Endometrial microvascular endothelial cells (primary cell): ENCODE measurements around the gene NUP214. TPM values are rescaled to one million over a fixed set of nuclear protein-coding genes. Genes with fewer than 3 reads are reported as not detected.

Experiments
- in situ Hi-C: cut with HindIII; loops from 2 replicates; pipeline ENCODE4 v1.10.0; 2017; ENCODE audit warnings: low sequenced_read_pairs, low pct_unique_long_range_greater_than_20kb; ENCODE audit errors: inconsistent ontology term
- total RNA-seq: library from RNA; depleted of rRNA; stranded (reverse); fragments of >200 nt; gene quantifications from one replicate; pipeline ENCODE4 v1.2.3, GENCODE V29; 2015; ENCODE audit errors: inconsistent ontology term

Gene NUP214
- total RNA-seq, 1 donor from 2014 or later = 21.1 TPM

DNA sequence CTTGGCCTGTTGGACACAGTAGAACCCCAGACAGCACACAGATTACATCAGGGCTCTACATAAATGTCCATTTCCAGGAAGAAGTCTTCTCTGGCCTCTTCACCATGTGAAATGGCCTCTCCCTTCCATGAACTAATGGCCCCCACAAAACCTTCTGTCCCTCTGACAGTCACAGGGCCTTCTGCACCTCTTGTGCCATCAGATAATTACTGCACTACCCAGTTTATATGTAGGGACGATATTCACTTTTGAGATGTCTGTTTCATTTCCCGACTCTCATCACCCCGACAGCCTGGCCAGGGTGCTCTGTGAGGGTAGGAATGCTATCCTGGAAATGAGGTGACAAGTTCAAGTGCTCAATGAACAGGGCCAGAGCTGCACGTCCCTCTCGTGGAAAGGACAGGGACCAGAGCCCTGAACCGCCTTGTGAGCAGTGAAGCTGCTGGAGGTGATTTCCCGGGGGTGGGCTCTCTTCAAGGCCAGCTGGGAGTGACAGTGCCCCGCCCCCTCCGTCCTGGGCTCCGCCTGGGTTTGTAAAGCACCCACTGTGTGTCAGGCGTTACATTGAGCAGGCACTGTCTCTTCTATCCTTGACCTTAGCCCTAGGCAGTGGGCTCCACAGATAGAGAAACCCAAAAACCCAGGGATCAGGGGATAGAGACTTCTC, 153.9 kb downstream of the NUP214 start:
- in situ Hi-C loops = no loop called here

DNA sequence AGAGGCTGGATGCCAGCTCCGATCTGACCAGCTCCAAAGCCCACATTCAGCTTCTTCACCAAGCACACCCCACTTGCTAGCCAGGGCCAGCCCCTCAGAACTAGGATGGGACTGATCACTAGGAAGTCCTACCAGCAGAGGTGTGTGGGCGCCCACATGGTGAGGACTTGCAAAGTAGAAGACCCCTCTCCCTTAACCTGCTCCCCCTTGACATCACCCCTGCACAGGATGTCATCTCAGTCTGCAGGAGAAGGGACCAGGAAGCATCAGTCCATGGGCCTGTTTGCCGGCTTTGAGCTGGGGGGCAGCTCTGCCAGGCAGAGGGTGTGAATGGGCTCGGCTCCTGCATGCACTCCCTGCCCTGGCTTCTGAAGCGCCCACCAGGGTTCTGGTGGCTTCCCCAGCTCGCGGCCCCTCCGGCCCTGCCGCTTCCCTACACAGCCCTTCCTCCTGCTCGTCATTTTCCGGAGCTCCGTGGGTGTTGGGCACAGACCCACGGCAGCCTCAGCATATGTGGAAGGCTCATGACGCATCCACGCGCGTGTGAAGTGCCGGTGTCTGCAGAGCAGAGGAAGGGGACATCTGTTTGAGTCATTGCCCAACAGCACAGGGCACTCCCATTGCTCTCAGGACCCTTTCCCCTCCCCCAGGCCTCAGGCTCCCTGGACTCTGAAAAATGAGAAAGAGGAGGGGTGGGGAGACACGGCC, 154.6 kb downstream of the NUP214 start:
- in situ Hi-C loops = no loop called here

DNA sequence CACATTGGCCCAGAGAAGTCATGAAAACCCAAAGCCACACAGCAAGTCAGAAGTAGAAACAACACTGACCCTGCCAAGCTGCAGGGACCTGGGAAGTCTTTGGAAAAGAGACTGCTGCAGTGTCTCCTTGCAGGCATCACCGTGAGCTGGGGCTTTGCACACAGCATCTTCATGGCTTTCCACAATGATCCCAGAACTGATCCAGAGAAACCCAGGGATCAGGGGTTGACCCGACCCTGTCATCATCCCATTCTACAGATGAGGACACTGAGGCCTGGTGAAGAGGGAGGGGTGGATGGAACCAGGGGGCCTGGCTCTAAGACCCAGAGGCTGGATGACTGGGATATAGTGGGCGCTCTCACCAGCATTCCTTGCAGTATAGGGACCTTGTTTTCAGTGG, 155.3 kb downstream of the NUP214 start:
- in situ Hi-C loops = no loop called here

DNA sequence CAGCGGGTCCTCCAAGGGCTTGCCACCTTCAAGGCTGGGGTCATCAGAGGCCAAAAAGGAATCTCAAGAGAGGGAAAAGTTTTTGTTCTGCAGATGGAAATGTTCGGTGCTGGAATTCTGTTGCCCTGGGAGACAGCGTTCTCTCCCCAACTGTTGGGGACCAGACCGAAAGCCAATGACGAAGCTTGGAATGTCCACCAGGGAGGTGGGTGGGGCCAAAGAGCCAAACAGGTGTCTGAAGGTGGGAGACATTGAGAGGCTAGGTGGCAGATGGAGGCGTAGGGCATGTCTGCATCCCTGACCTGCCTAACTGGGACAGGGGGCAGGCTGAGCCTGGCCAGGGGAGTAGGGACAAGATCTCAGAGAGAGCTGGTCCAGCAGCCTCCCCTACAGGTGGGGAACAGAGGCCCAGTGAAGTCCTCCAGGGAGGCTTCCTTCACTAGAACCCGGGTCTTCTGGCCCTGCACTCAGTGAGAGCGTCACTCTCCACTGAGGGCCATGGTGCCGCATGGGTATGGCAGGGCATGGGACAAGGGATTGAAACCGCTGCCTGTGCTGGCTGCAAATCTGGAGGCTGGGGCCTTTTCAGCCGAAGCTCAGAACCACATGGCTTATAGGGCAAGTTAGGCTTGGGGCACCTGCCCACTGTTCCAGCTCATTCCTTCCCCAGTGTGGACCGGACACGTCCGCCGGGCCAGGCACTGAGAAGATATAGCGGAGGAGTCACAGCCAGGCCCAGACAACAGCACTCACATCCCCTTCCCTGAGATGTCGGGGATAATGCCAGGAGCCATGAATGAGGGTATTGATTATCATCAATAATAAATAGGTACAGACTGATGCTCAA, 156.0 kb downstream of the NUP214 start:
- in situ Hi-C loops = no loop called here

DNA sequence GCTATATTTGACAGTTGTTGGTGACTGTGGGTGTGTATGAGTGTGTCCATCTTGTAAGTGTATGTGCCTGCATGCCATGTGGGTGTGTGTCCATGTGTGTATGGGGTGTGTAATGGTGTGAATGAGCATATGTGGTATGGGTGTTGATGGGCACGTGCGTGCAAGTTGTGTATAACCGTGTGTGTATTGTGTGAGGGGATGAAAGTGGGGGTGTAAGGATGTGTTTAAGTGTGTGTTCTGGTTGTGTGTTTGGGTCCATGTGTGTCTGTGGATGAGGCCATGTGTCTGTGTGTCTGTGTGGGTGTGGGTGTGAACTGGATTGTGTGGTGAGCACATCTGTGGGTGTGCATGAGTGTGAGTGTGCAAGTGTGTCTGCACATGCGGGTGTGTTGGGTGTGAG, 156.8 kb downstream of the NUP214 start:
- in situ Hi-C loops = no loop called here

DNA sequence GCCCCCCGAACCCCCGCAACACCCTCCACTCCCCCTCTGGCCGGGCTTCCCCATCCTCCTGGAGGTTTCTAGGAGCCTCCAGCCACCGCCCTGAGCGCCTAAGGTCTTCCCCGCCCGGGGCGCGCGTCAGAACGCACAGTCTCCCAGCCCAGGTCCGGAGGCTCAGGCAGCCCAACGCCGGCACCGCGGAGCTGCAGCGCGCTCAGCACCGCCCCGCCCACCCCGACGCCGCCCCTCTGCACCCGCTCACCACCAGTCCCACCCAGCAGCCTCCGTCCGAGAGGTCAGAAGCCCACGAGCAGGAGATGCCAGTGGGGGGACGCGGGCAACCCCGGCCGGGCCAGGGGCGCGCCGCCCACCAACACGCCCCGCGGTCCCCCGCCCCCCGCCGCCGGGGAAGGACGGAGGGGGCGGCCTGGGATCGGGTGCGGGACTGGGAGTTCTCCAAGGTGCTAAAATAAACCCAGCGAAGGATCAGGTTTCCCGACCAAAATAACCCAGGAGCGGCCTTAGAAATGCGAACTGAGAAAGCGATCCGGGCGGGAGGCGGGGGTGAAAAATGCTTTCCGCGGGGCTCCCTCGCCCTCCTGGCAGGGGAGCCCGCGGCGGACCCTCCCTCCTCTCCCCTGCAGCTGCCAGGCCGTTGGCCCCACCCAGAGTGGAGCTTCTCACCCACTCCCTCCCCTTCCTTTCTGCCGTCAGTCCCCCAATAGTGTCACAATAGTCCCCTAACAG, 157.5 kb downstream of the NUP214 start:
- in situ Hi-C loops = no loop called here

Other genes with a start within 250 kb of the NUP214 start
- not detected for gene QRFP, start 228.8 kb upstream of the NUP214 start, total RNA-seq
- under 0.01 TPM for gene FIBCD1, start 186.3 kb upstream of the NUP214 start, total RNA-seq
- not detected for gene LAMC3, start 116.4 kb upstream of the NUP214 start, total RNA-seq
- 1.2 TPM for gene AIF1L, start 29.1 kb upstream of the NUP214 start, total RNA-seq
- gene FAM78A, start 150.9 kb downstream of the NUP214 start, total RNA-seq = 5.9 TPM
- 7.5 TPM for gene PLPP7, start 164.1 kb downstream of the NUP214 start, total RNA-seq